T-helper 1 cell treated with Interleukin-12 subunit alpha and Interleukin-12 subunit beta and Interleukin-4 antibody, amounts not matched to agents 30 ng/mL and 1 ng/mL, for 36 hours (primary cell): ENCODE data around the gene TTC1. TPM values are rescaled to one million over a fixed set of nuclear protein-coding genes. Genes with fewer than 3 reads are reported as not detected.

Source experiments
- intact Hi-C: fragments of 100-400 bp; cut with micrococcal nuclease; formaldehyde crosslinking; loops from one replicate; pipeline ENCODE4 v1.15.1; 2024
- total RNA-seq: library from RNA; stranded (reverse); gene quantifications from 2 replicates; pipeline ENCODE4 v1.2.3, GENCODE V29; 2022

TTC1 gene, protein sequence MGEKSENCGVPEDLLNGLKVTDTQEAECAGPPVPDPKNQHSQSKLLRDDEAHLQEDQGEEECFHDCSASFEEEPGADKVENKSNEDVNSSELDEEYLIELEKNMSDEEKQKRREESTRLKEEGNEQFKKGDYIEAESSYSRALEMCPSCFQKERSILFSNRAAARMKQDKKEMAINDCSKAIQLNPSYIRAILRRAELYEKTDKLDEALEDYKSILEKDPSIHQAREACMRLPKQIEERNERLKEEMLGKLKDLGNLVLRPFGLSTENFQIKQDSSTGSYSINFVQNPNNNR
- total RNA-seq, result 59.0 TPM in 2 replicates

- intact Hi-C loops, result loop anchor here (1.0 to 5.0 kb wide), 18 partner anchors 12 to 1132 kb away; partner anchors contain the start of genes PWWP2A, RNF145, SLU7 and UBLCP1
Observed at GRCh38 chr5:160008877-160009590, at the start of gene TTC1. TTC1 (plus strand) TSS chr5:160009139; CDS start chr5:160010529, 1,390 bp downstream.

DNA sequence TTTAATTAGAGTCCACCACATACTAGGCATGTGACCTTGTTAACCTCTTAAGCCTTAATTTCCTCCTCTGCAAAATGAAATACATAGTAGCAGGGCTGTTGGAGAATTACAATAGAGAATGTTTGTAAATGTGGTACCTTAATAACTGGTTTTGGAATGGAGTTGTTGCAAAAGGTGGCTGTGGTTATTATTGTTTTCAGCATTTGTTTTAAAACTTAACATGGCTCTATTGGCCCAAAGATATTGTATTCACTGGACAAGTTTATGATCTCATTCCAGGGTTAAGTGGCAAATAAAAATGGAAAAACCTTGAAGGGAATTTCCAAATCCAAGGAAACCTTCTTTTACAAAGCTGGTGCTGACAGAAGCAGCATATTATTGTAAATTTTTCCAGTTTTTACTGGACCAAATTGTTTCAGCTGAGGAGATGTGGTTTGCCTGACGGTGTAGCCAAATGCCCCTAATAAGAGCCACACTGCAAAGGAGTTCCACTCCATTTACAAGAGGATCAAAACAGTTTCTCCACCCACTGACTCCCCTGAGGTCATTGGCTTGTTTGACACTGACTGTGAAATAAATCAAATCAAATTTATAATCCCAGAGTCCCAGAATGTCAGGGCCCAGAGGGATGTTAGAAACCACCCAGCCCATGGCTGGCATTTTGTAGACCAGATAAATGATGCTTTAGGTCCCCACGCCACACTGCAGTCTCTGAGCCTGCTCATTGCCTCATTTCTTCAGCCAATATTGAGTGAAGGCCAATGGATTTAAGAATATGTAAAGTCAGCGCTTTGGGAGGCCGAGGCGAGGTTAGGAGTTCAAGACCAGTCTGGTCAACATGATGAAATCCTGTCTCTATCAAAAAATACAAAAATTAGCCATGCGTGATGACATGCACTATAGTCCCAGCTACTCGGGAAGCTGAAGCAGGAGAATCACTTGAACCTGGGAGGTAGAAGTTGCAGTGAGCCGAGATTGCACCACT is 47.5 kb upstream of the TTC1 start:
- intact Hi-C loops, result no loop called here

GRCh38 chr5:159962214-159962613 is 46.7 kb upstream of the TTC1 start:
- intact Hi-C loops, result no loop called here

GRCh38 chr5:159963935-159964334 is 45.0 kb upstream of the TTC1 start:
- intact Hi-C loops, result loop anchor here (2.0 kb wide), 1 partner anchor 519 kb away; no protein-coding TSS in a partner anchor

DNA sequence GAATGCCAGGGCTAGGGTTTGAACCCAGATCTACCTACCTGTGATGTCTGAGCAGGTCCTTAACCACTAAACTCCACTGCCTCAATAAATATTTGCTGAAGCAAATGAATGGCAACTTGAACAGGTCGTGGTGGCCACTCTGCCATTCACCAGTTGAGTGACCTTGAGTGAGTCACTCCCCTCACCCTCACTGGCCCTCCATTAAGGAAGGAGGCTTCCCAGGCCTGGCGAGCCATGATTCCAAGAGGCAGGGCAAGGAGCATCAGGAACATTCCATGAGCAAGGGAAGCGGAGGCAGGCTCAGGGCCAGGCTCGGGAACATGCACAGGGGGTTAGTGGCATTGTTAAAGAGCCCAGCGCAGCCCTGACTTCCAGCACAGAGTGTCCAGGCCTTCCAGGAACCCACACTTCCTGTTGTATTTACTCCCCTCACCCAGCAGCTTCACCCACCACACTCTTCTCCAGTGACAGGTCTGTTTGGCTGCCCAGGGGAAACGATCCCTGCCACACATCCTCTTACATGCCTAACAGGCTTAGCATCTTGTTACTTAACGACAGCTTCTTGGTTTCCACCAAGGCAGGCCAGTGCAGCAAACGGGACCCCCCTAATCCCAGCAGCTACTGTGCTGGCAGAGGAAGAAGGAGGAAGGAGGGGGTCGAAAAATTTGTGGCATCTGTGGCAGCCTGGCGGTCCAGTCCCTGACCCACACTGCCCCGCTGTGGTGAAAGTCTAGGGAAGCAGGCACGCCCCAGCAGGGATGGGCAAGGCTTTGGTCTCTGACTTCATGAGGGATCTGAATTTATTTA is 43.7 kb upstream of the TTC1 start:
- intact Hi-C loops, result loop anchor here (1.0 to 2.0 kb wide), 2 partner anchors 520 to 679 kb away; no protein-coding TSS in a partner anchor

GRCh38 chr5:159965838-159966128 is 43.2 kb upstream of the TTC1 start:
- intact Hi-C loops, result loop anchor here (1.0 to 2.0 kb wide), 2 partner anchors 521 to 679 kb away; no protein-coding TSS in a partner anchor

- intact Hi-C loops, result loop anchor here (10.0 kb wide), 1 partner anchor 175 kb away; no protein-coding TSS in a partner anchor
Observed at GRCh38 chr5:159969966-159970365, 39.0 kb upstream of the TTC1 start.

GRCh38 chr5:159971038-159971437 is 37.9 kb upstream of the TTC1 start:
- intact Hi-C loops, result loop anchor here (10.0 kb wide), 1 partner anchor 176 kb away; no protein-coding TSS in a partner anchor

DNA sequence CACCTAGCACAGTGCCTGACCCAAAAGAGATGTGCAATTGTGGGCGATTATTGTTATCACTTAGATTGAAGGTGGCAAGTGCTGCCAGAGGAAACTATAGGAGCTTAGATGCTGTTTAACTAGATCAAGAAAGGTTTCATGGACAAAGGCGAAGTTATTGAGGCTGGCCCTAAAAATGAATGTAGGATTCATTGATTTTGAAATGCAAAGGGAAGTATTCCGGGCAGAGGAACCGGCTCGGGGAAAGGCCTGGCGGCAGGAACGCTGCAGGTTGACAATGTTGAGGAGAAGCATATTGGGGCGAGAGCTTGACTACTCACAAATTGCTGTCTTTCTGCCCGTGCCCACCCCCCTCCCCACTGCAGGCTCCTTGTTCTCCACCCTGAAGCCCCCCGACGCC is 37.4 kb upstream of the TTC1 start:
- intact Hi-C loops, result loop anchor here (10.0 kb wide), 1 partner anchor 177 kb away; no protein-coding TSS in a partner anchor

DNA sequence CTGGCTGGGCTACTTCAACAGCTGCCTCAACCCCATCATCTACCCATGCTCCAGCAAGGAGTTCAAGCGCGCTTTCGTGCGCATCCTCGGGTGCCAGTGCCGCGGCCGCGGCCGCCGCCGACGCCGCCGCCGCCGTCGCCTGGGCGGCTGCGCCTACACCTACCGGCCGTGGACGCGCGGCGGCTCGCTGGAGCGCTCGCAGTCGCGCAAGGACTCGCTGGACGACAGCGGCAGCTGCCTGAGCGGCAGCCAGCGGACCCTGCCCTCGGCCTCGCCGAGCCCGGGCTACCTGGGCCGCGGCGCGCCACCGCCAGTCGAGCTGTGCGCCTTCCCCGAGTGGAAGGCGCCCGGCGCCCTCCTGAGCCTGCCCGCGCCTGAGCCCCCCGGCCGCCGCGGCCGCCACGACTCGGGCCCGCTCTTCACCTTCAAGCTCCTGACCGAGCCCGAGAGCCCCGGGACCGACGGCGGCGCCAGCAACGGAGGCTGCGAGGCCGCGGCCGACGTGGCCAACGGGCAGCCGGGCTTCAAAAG is 36.9 kb upstream of the TTC1 start:
- intact Hi-C loops, result loop anchor here (10.0 kb wide), 1 partner anchor 177 kb away; no protein-coding TSS in a partner anchor

GRCh38 chr5:159972538-159973362 is 36.2 kb upstream of the TTC1 start:
- intact Hi-C loops, result loop anchor here (10.0 kb wide), 1 partner anchor 178 kb away; no protein-coding TSS in a partner anchor

GRCh38 chr5:159975462-159976019 is 33.4 kb upstream of the TTC1 start:
- intact Hi-C loops, result loop anchor here (10.0 kb wide), 1 partner anchor 181 kb away; no protein-coding TSS in a partner anchor

DNA sequence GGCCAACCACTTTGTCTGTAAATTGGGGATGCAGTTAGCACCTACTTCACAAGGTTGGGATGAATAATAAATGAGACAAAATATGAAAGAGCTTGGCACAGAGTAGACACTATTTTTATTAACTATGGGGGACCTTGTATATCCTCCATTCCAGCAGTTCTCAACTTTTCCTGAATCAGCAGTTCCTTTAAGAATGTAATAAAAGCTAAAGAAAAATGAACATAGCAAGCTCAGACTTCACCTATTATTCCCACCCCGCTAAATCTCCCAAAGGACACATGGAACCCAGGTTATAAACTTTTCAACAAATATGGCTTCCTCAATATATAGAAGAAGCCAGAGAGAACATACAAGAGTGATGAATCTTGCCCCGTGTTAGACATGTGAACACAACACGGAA is 32.0 kb upstream of the TTC1 start:
- intact Hi-C loops, result loop anchor here (10.0 kb wide), 1 partner anchor 182 kb away; no protein-coding TSS in a partner anchor

DNA sequence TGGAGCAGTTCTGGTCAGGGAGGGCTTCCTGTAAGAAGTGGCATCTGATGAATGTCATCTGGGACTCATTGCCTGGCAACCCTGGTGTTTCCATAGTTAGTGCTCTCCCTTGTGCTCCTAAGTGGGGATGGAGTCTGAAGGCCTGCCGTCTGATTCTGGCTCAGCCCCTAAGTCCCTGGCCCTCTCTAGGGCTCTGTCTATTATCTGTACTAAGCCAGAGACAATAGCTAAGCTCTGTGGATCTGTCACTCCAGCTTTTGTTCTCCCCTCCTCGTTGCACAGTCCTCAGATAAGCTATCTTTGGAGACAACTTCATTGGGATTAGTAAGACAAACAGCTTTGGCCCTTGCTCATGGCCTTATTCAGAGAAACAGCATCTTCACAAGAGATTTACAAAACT is 30.6 kb upstream of the TTC1 start:
- intact Hi-C loops, result loop anchor here (10.0 kb wide), 1 partner anchor 184 kb away; no protein-coding TSS in a partner anchor

DNA sequence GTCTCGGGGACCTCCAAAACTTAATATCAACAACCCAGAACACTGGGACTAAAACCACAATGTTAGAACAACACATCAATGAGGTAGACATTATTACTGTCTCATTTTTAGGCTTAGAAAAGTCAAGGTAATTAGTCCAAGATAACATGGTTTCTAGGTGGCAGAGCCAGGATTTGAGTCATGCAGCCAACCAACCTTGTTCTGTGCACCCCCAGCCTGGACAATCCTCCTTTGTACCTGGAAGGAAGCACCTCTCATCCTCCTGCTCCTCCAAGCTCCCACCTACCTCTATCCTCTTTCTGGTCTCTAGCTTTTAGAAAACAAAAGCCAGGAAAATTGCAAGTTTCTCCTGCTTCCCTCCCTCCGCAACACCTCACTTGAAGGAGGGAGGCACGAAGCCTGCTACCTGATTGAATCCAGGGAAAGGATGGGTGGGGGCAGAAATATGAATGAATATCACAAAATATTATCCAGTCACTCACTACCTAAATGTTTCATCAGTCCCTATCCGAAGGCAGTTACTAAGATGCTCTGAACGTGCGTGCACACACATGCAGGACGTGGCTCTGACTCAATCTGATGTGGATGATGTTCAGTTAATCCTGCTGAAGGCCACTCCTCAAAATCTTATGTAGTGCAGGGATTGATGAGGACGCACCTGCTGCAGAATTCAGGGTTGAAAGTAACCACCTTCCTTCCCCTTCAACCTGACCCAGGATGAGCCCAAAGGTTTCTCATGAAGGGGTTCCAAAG is 26.3 kb upstream of the TTC1 start:
- intact Hi-C loops, result no loop called here

- intact Hi-C loops, result loop anchor here (1.0 to 5.0 kb wide), 8 partner anchors 22 to 831 kb away; partner anchors contain the start of gene TTC1
Observed at GRCh38 chr5:159987031-159987674, 21.8 kb upstream of the TTC1 start.

GRCh38 chr5:159990506-159990905 is 18.4 kb upstream of the TTC1 start:
- intact Hi-C loops, result no loop called here
